ENCODE data around the gene VPS33B.

The VPS33B gene

GRCh38 chr15:91007266-91007665 lies 15.1 kb downstream of the VPS33B start:
- TF ChIP-seq TAF1 (IDR thresholded peaks at IDR 0.05; ENCODE audit: borderline replicate concordance, insufficient read depth, low read length) (no peak), FOXP2 (optimal IDR thresholded peaks at IDR 0.05; ENCODE audit: borderline replicate concordance, extremely low read depth, extremely low read length, insufficient read depth) (no peak), REST (IDR thresholded peaks at IDR 0.05; ENCODE audit: insufficient read depth in 1 of 2, low read depth in 2 of 2, low read length in 2 of 2) (no peak), SIN3A (IDR thresholded peaks at IDR 0.05; ENCODE audit: borderline replicate concordance, insufficient read depth, low read length) (no peak), POLR2AphosphoS5 (IDR thresholded peaks at IDR 0.05; ENCODE audit: low read depth, low read length) (no peak)

- TF ChIP-seq SIN3A (IDR thresholded peaks at IDR 0.05; ENCODE audit: borderline replicate concordance, insufficient read depth, low read length) = no peak
- TF ChIP-seq TAF1 (IDR thresholded peaks at IDR 0.05; ENCODE audit: borderline replicate concordance, insufficient read depth, low read length) = no peak
- TF ChIP-seq REST (IDR thresholded peaks at IDR 0.05; ENCODE audit: insufficient read depth in 1 of 2, low read depth in 2 of 2, low read length in 2 of 2) = no peak
- no peak for TF ChIP-seq POLR2AphosphoS5 (IDR thresholded peaks at IDR 0.05; ENCODE audit: low read depth, low read length)
- no peak for TF ChIP-seq FOXP2 (optimal IDR thresholded peaks at IDR 0.05; ENCODE audit: borderline replicate concordance, extremely low read depth, extremely low read length, insufficient read depth)
These were observed 21.2 kb downstream of the VPS33B start for GRCh38 chr15:91001209-91001608.

GRCh38 chr15:90998737-90999136 lies 23.7 kb downstream of the VPS33B start:
- TF ChIP-seq SIN3A (IDR thresholded peaks at IDR 0.05; ENCODE audit: borderline replicate concordance, insufficient read depth, low read length) (no peak), FOXP2 (optimal IDR thresholded peaks at IDR 0.05; ENCODE audit: borderline replicate concordance, extremely low read depth, extremely low read length, insufficient read depth) (no peak), TAF1 (IDR thresholded peaks at IDR 0.05; ENCODE audit: borderline replicate concordance, insufficient read depth, low read length) (no peak), REST (IDR thresholded peaks at IDR 0.05; ENCODE audit: insufficient read depth in 1 of 2, low read depth in 2 of 2, low read length in 2 of 2) (no peak), POLR2AphosphoS5 (IDR thresholded peaks at IDR 0.05; ENCODE audit: low read depth, low read length) (no peak)

- TF ChIP-seq TAF1 (IDR thresholded peaks at IDR 0.05; ENCODE audit: borderline replicate concordance, insufficient read depth, low read length) (no peak), SIN3A (IDR thresholded peaks at IDR 0.05; ENCODE audit: borderline replicate concordance, insufficient read depth, low read length) (peak; percentile 54; the same call in 1 of the 2 replicates), REST (IDR thresholded peaks at IDR 0.05; ENCODE audit: insufficient read depth in 1 of 2, low read depth in 2 of 2, low read length in 2 of 2) (no peak), POLR2AphosphoS5 (IDR thresholded peaks at IDR 0.05; ENCODE audit: low read depth, low read length) (peak; percentile 81), FOXP2 (optimal IDR thresholded peaks at IDR 0.05; ENCODE audit: borderline replicate concordance, extremely low read depth, extremely low read length, insufficient read depth) (peak; percentile 92)
These were observed 27.7 kb downstream of the VPS33B start, which contains the start of gene PRC1 for GRCh38 chr15:90994417-90995311. PRC1 (minus strand) TSS chr15:90994535; CDS start chr15:90994417, 118 bp downstream.
